ENCODE data around the gene SEMA4D.

The SEMA4D gene

GRCh38 chr9:89408628-89409101 lies 89.2 kb downstream of the SEMA4D start:
- DNase-seq, result peak; percentile 55

GRCh38 chr9:89407070-89407469 lies 90.8 kb downstream of the SEMA4D start:
- no peak for DNase-seq

- DNase-seq, result no peak
Measured at GRCh38 chr9:89405826-89406225, 92.1 kb downstream of the SEMA4D start.

DNA sequence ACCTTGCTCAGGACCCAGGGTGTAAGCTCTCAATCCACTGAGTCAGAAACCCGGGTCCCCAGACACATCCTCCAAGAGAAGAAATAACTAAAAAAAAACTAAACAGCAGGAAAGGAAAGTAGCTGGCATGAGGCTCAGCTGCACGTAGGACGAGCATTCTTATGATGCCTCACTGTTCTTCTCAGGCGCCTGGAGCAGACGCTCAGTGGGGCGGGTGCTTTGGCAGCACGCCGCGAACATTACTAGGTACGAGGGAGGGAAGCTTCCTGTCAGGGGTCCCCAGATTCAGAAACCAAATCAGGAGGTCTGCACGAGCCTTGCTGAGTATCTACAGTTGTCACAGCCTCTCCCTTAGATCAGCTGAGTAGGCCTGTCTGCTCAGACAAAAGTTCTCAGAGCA lies 93.8 kb downstream of the SEMA4D start:
- DNase-seq, result no peak

DNA sequence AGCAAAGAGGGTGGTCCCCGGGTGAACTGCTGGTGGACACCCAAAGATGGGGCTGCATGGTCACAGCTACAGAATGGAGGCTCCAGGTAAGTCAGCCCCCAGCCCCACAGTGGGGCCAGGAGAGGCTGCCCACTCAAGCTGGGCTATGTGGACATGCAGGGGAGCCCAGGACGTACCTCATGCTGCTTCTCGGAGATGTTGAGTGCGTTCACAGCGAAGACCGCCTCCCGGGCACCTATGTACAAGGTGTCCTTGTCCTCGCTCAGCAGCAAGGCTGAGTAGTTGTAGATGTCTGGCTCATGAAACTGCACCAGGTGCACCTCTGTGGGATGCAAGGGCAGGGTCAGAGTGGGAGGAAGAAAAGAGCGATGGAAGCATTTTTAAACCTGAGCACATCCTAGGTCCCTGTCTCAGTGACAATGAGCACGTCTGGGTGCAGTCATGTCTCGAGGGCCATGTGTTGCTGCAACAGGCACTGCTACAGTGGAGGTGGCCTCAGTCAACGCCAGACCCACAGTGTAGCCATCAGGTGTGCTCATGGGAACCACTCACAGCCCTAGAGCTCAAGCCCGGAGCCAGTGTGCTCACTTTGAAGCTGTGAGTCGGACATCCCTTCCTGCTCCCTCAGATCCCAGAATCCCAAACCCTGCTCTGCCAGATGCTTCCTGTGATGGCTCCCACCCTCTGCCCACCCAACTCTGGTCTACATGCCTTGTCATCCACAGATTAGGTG lies 95.1 kb downstream of the SEMA4D start:
- no peak for DNase-seq

DNA sequence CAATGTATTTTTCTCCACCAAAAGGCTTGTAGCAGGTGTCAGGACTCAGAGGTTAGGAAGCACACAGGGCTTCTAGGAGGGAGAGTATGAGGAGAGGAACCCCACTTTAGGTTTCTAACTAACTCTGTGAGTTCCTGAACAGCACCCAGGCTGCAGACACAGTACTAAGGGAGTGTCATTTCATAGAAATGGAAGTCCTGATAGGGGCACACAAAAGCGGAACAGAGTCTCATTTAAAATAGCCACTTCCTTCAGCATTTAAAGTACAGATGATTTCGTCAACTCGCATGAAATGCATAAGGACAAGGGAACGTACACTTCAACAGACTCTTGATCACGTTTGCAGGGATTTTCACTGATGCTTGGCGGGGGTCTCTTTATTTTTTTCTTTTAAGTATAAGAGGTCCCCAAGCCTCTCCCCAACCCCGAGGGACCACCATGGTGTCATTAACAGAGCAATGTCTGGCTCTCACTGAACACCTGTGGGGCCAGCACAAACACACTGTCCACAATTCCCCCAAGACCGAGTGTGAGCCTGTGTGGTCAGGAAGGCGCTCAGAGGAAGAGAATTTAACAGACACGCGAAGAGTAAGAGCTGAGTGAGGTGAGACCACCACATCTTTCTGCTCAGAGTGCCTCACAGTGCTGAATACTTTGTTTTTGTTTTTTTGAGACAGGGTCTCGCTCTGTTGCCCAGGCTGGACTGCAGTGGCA lies 97.4 kb downstream of the SEMA4D start:
- no peak for DNase-seq

DNA sequence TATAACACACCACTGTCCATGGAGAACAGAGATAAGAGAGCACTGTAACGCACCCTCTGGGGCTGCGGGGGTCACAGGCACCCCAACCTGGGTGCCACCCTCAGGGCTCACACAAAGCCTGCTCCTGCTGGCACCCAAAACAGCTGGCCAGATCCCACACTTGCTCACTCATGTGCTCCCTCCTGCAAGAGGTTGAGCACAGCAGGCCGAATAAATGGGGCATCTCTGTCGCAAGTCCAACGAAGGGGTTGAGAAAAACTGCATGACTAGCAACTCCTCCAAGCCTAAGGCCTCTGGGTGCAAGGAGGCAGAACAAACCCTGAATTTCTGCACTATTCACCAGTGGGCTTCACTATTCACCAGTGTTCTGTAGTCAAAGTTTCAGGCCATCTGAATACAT lies 99.3 kb downstream of the SEMA4D start:
- no peak for DNase-seq

DNA sequence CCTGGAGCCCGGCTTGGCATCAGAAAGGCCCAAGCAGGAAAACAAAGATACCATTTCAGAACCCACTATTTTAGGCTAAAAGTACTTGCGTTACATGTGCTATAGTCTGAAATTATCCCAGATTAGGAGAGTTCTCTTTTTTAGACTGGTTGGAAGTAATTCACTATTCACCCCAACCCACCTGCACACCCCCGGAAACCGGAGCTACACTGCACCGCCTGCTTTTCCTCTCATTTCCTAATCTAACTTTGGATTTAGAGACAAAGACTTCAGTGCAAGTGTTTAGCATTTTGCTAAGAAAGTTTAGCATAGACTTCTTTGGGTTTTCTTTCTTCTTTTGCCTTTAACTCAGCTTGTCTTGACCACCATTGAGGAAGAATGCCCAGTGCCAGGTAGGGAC lies 100.4 kb downstream of the SEMA4D start:
- DNase-seq, result no peak

DNA sequence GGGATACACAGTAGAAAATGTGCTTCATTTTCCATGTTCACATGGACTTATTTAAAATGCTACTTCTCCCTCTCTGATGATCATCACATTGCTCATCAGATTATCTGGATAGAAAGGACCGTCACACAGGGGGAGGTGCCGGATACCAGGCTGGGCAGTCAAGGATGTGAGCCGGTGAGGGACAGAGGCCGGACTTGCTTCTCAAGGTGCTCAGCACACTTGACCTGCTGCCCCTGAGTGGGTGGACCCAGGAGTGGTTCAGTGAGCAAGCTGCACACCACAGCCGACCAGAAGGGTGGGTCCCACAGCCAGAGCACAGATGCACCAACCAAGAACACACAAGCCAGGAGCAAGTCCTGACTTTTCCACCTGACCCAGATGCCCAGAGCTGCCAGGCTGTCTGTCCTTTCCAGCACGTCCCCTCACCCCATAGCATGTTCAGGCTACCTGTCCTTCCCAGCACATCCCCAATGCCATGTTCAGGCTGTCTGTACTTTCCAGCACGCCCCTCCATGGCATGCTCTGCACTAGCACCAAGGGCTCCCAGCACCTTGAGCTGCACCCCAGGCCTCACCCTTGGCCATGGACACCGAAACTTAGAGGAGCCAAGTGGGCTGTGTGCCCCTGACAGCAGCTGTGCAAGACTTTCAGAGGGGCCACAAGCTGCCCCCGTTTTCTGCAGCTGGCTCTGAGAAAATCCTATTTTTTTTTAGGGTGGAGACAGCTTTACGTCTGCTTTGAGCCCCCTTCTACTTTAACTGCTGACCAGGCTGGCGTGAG lies 101.8 kb downstream of the SEMA4D start:
- no peak for DNase-seq

DNA sequence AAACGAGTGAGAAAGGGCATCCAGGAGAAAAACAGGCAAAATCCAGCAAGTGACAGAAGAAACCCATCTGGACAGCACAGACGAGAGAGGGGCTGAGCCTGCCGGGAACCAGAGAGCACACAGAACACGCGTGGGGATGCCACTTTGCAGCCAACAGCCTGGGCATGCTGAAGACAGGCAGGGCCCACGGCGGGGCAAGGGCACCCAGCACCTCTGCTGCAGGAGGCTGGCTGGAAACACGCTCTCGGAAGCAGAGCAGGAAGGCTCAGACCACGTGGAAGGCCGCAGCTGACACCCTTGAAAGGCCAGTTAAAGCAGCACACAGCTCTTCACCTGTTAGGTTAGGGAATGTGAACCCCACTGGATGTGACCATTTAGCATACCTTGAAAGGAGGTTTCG lies 103.5 kb downstream of the SEMA4D start:
- no peak for DNase-seq

DNA sequence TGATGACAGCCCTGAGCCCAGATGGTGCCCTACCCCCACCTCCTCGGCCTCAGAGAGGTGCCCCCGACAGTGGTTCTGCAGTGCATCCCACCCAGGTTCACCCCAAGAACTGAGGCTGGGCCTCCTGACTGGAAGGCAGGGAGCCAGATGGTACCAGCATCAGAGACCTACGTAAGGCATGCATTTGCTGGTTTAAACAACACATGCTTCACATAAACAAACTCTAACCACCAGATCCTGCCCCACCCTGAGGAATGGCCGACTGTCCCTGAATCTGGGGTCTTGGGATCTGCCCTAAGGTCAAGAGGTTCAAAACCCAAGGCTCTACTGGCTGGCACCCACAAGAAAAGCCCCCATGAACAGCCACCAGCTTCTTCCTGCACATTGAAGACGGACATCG lies 106.3 kb downstream of the SEMA4D start:
- DNase-seq, result no peak

DNA sequence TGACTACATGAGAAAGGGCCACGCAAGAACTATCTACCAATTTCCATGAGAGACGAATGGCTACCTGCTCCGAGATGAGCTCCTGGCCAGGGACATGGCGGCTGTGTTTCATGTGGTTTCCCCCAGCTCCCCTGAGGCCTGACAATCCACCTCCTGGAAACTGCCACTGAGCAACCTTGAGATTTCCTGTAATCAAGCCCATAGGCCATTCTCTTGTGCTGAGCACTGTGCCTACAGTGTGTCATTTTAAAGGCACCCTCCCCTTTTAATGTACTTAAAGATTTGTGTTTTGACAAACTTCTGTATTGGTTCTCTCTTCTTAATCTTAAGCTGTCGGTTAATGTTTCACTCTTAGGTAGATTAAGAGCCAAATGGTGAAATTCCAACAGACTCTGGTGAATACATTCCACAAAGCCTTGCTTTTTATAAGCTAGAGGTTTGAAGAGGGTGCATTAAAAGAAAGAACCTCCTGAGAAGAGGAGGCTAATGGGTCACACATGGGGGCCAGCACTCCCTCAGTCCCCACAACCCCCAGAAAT lies 107.3 kb downstream of the SEMA4D start:
- no peak for DNase-seq

GRCh38 chr9:89390068-89390555 lies 107.8 kb downstream of the SEMA4D start:
- no peak for DNase-seq

DNA sequence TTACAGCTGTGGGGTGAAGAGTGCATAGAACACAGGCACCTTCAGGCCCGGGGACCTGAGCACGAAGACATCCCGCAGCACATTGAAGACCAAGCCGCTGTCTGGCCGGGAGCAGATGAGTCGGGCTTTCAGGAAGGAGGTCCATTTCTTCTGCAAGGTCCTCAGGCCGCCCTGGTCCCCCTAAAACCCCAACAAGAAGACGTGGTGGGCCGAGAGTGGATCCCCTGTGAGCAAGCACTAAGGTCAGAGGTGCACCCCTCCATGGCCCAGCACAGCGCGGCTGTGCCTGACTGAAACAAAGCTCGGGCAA lies 109.1 kb downstream of the SEMA4D start:
- no peak for DNase-seq

- DNase-seq, result no peak
Measured at GRCh38 chr9:89388084-89388867, 109.6 kb downstream of the SEMA4D start.

GRCh38 chr9:89387197-89387849 lies 110.6 kb downstream of the SEMA4D start:
- no peak for DNase-seq

GRCh38 chr9:89386797-89387196 lies 111.1 kb downstream of the SEMA4D start:
- no peak for DNase-seq

- DNase-seq, result no peak
Measured at GRCh38 chr9:89386206-89386605, 111.7 kb downstream of the SEMA4D start.

DNA sequence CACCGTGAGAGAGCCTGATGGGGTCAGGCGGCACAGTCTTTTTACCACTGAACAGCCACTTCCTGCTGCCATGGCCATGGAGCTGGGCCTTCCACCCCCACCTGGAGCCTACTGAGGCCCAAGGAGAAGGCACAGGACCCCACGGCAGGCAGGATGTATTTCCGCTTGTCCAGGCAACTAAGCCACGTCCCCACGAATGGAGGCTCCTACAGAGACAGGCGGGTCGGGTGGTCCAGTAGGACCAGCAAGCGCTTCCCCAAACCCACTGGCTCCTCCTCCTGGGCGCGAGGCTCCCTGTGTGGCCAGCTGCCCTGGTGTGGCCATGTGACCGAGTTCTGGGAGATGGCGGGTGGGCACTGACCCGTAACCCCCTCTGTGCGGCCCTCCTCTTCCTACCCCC lies 113.1 kb downstream of the SEMA4D start:
- no peak for DNase-seq

DNA sequence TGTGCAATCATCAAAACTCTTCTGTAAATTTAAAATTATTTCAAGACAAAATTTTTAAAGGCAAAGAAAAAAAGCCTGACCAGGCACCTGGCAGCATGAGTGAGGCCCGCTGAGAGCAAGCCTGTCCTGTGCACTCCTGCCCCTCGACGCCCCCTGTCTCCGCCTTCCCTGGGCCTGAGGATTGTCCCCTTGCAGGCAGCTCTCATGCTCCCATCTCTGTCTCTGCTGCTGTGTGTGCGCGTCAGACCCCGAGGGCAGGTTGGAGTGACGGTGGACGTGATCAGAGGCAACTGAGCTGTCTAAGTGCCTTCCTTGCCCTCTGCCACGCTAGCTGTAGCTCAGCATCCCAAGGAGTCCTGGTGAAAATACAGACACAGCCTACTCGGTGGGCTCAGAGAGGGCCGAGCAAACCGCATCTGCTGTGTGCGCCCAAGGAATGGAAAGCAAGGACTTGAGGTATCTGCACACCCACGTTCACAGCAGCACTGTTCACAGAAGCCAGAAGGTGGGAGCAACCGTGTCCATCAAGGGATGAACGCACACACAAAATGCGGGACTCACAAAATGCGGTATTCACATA lies 114.1 kb downstream of the SEMA4D start:
- no peak for DNase-seq

DNA sequence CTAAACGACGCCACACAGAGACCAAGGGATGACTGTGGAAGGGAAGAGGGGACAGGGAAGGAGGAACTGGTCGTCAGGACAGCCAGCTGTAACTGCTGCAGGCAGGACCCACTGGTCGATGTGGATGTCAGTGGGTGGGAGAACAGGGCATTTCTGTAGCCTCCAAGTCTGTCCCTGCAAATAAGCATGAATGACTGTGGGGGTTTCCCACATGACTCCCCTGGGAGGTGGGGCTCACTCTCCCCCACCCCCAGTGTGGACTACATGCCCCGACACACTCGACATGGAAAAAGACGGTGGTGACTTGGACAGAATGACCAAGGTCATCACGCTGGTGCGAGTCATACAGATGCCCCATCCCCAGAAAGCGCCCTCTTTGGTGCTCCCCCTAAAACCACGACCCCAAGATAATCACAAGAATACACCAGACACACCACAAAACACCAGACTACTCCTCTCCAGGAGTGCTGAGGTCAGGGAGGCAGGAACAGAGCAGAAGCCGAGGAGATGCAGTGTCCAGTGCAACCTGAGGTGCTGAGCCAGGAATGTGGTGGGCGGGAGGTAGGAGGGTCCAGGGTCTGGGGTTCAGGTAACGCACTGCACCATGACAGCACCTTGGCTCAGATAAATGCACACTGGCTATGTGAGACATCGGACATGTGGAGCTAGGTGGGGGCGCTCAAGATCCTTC lies 114.7 kb downstream of the SEMA4D start:
- DNase-seq, result no peak

All from activated gamma-delta T cell (primary cell).